H1 (cell line): ENCODE results near the gene TMEM273. TPM values are rescaled to one million over a fixed set of nuclear protein-coding genes. Genes with fewer than 3 reads are reported as not detected.

Source experiments
- BACH1 ChIP-seq: IDR thresholded peaks from 2 replicates; pipeline ENCODE4 v1.6.1; 2012; ENCODE audit warnings: low read length, improper control_type of control experiment
- CBX8 ChIP-seq: fragments of 300-800, 300-1000 bp; sonication (generic); IDR thresholded peaks from 2 replicates; pipeline ENCODE4 v1.7.1; 2016; ENCODE audit warnings: low read depth, low read length, borderline replicate concordance
- CREB1 ChIP-seq: IDR thresholded peaks from 2 replicates; pipeline ENCODE4 v1.6.1; 2012; ENCODE audit warnings: inconsistent platforms
- CTBP2 ChIP-seq: IDR thresholded peaks from 2 replicates; pipeline ENCODE4 v1.7.0; 2011; ENCODE audit warnings: borderline replicate concordance, mild to moderate bottlenecking, moderate library complexity, mixed read lengths, low read length; ENCODE audit not compliant: insufficient read depth, insufficient read length
- GTF2F1 ChIP-seq: IDR thresholded peaks from 2 replicates; pipeline ENCODE4 v1.6.1; 2012; ENCODE audit warnings: low read depth, low read length, improper control_type of control experiment, borderline replicate concordance
- POLR2AphosphoS5 ChIP-seq: IDR thresholded peaks from 2 replicates; pipeline ENCODE4 v1.6.1; 2011; ENCODE audit warnings: low read depth, low read length
- polyA plus RNA-seq, 7 experiments: library from polyadenylated mRNA; depleted of rRNA in 3 of 7; stranded (reverse) in 5 of 7; unstranded in 2 of 7; fragments of >200 nt in 5 of 7; fragments of 200-250 nt in 2 of 7; gene quantifications; 1 replicate in 5 of 7; 2 replicates in 1 of 7; 4 replicates in 1 of 7; pipeline versions ENCODE4 v1.2.1 to v1.2.3, GENCODE V29; 2011 to 2013; ENCODE audit warnings: missing spikeins in 2 of 7, mixed read lengths in 2 of 7
- total RNA-seq: library from RNA; stranded (reverse); fragmentation: NEBNext Ultra II Directional; extraction: Animal tissue kit (Norgen Biotek cat#: 25700); gene quantifications from 2 replicates; pipeline ENCODE4 v1.2.1, GENCODE V29; 2021
- TF ChIP-seq, protein P1 (sequence below), 3 experiments: IDR thresholded peaks; 1 replicate in 2 of 3; 2 replicates in 1 of 3; pipeline versions ENCODE4 v1.5.1 to v1.6.1; 2011; ENCODE audit warnings: low read length in 3 of 3, mild to moderate bottlenecking in 3 of 3, inconsistent platforms in 2 of 3, low read depth in 1 of 3, moderate library complexity in 1 of 3; ENCODE audit not compliant: insufficient read depth in 1 of 3; ENCODE audit errors: control extremely low read depth in 1 of 3

Gene TMEM273
- total and polyA plus RNA-seq, 2 of the 8 experiments (the other 6 are each of a cell fraction or from before 2014, with no cell fraction given) = not detected

DNA sequence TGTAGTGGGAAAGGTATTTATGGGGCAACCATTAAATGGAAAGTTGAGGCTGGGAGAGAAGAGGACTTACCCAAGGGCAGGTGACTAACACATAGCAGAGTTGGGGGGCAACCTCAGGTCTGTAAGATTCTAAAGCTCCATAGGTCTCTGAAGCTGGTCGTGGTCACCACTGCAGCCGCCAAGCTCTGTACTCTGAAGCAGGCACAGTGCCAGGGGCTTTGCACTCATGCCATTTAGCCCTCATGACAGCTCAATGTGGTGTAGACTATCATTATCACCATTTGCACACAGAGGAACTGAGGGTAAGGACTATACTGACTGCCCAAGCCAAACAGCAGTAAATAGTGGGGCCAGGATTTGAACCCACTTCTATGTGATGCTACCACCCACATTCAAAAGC is 32.5 kb upstream of the TMEM273 start (continued):
- TF ChIP-seq CREB1 (no peak), BACH1 (no peak), CTBP2 (no peak), GTF2F1 (no peak), CBX8 (no peak), POLR2AphosphoS5 (no peak)
- TF ChIP-seq, protein P1, sequence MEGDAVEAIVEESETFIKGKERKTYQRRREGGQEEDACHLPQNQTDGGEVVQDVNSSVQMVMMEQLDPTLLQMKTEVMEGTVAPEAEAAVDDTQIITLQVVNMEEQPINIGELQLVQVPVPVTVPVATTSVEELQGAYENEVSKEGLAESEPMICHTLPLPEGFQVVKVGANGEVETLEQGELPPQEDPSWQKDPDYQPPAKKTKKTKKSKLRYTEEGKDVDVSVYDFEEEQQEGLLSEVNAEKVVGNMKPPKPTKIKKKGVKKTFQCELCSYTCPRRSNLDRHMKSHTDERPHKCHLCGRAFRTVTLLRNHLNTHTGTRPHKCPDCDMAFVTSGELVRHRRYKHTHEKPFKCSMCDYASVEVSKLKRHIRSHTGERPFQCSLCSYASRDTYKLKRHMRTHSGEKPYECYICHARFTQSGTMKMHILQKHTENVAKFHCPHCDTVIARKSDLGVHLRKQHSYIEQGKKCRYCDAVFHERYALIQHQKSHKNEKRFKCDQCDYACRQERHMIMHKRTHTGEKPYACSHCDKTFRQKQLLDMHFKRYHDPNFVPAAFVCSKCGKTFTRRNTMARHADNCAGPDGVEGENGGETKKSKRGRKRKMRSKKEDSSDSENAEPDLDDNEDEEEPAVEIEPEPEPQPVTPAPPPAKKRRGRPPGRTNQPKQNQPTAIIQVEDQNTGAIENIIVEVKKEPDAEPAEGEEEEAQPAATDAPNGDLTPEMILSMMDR (IDR thresholded peaks at IDR 0.05; ENCODE audit: control extremely low read depth in 1 of 3, insufficient read depth in 1 of 3, low read depth in 1 of 3, low read length in 3 of 3) = no peak
- TF ChIP-seq, all 59 proteins: peak for 0
